ENCODE measurements around the gene ZMYND19.
"Not testable (repeated sequence)": the region's sequence is repeated elsewhere in the genome, so short reads cannot be mapped to it uniquely, and the experiment has no call there.

GRCh38 chr9:137536594-137537131 is 53.6 kb downstream of the ZMYND19 start:
- TF ChIP-seq, protein P1, sequence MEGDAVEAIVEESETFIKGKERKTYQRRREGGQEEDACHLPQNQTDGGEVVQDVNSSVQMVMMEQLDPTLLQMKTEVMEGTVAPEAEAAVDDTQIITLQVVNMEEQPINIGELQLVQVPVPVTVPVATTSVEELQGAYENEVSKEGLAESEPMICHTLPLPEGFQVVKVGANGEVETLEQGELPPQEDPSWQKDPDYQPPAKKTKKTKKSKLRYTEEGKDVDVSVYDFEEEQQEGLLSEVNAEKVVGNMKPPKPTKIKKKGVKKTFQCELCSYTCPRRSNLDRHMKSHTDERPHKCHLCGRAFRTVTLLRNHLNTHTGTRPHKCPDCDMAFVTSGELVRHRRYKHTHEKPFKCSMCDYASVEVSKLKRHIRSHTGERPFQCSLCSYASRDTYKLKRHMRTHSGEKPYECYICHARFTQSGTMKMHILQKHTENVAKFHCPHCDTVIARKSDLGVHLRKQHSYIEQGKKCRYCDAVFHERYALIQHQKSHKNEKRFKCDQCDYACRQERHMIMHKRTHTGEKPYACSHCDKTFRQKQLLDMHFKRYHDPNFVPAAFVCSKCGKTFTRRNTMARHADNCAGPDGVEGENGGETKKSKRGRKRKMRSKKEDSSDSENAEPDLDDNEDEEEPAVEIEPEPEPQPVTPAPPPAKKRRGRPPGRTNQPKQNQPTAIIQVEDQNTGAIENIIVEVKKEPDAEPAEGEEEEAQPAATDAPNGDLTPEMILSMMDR (IDR thresholded peaks at IDR 0.05) = not testable (repeated sequence)
- not testable (repeated sequence) for TF ChIP-seq POLR2A (IDR thresholded peaks at IDR 0.05)

Measured in adrenal gland (tissue), 5 donors.